ENCODE results near the gene CCIN.

DNA sequence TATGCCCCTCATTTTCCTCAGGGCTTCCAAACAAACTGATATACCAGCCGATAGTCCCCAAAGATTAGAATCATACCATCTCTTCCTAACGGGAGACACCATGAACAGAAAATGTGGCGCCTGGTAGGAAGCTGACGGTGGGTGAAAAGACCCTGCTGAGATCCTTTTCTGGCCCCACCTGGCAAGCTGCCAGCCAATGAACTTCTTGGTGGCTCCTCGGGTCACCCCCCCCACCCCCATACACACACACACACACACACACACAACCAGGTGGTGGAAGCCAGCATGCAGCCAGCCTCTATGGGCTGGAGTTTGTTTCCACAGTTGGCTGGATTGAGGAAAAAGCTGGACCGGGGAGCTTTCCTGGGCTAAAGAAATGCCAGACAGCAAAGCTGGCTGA lies 4.8 kb upstream of the CCIN start:
- TF ChIP-seq EZH2phosphoT487 (conservative IDR thresholded peaks at IDR 0.05; ENCODE audit: low read length) = no peak
- TF ChIP-seq, protein P1, sequence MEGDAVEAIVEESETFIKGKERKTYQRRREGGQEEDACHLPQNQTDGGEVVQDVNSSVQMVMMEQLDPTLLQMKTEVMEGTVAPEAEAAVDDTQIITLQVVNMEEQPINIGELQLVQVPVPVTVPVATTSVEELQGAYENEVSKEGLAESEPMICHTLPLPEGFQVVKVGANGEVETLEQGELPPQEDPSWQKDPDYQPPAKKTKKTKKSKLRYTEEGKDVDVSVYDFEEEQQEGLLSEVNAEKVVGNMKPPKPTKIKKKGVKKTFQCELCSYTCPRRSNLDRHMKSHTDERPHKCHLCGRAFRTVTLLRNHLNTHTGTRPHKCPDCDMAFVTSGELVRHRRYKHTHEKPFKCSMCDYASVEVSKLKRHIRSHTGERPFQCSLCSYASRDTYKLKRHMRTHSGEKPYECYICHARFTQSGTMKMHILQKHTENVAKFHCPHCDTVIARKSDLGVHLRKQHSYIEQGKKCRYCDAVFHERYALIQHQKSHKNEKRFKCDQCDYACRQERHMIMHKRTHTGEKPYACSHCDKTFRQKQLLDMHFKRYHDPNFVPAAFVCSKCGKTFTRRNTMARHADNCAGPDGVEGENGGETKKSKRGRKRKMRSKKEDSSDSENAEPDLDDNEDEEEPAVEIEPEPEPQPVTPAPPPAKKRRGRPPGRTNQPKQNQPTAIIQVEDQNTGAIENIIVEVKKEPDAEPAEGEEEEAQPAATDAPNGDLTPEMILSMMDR (IDR thresholded peaks at IDR 0.05; ENCODE audit: insufficient read depth, low read length, poor library complexity, severe bottlenecking) = no peak
